Measurements from ENCODE around the gene ANO6. TPM values are rescaled to one million over a fixed set of nuclear protein-coding genes. Genes with fewer than 3 reads are reported as not detected.

Gene ANO6
- total RNA-seq, 2 donors from 2014 or later, result 13.2 to 21.2 TPM

- intact Hi-C loops (cut with DNase I), result no loop called here
These were observed 127.6 kb downstream of the ANO6 start for GRCh38 chr12:45343269-45344051.

GRCh38 chr12:45348311-45348710, 132.4 kb downstream of the ANO6 start:
- Histone ChIP-seq H3K9me3 (no peaks in the 10 kb centered on the region), H3K4me3 (no peak overlapping the region), H3K27me3 (no peaks in the 10 kb centered on the region), H3K27ac (no peak overlapping the region), H3K4me1 (no peaks in the 10 kb centered on the region), H3K9ac (ENCODE audit: low read depth in 2 of 2, low read length in 2 of 2) (no peak overlapping the region), H3K36me3 (no peaks in the 10 kb centered on the region)
- TF ChIP-seq CTCF (IDR thresholded peaks at IDR 0.05), result no peak
- intact Hi-C loops (cut with DNase I), result no loop called here
- no peak for DNase-seq

More at GRCh38 chr12:45343269-45344051, 127.6 kb downstream of the ANO6 start:
- DNase-seq, result no peak
- H3K4me1 ChIP-seq, result no peaks in the 10 kb centered on the region
- H3K27me3 ChIP-seq, result no peaks in the 10 kb centered on the region
- TF ChIP-seq CTCF (IDR thresholded peaks at IDR 0.05), result no peak
- H3K27ac ChIP-seq, result no peak overlapping the region
- no peaks in the 10 kb centered on the region for H3K36me3 ChIP-seq
- H3K9ac ChIP-seq (ENCODE audit: low read depth in 2 of 2, low read length in 2 of 2), result no peak overlapping the region
- H3K9me3 ChIP-seq, result no peaks in the 10 kb centered on the region
- no peak overlapping the region for H3K4me3 ChIP-seq

- H3K36me3 ChIP-seq, result no peaks in the 10 kb centered on the region
- no peak overlapping the region for H3K4me3 ChIP-seq
- intact Hi-C loops (cut with DNase I), result no loop called here
- no peak for DNase-seq
- no peaks in the 10 kb centered on the region for H3K27me3 ChIP-seq
- H3K4me1 ChIP-seq, result no peaks in the 10 kb centered on the region
- TF ChIP-seq CTCF (IDR thresholded peaks at IDR 0.05), result no peak
- no peak overlapping the region for H3K9ac ChIP-seq (ENCODE audit: low read depth in 2 of 2, low read length in 2 of 2)
- H3K27ac ChIP-seq, result no peak overlapping the region
- no peaks in the 10 kb centered on the region for H3K9me3 ChIP-seq
These were observed 133.1 kb downstream of the ANO6 start for GRCh38 chr12:45348986-45349385.

- no peak overlapping the region for H3K27ac ChIP-seq
- H3K36me3 ChIP-seq, result no peaks in the 10 kb centered on the region
- intact Hi-C loops (cut with DNase I), result no loop called here
- H3K4me3 ChIP-seq, result no peak overlapping the region
- no peaks in the 10 kb centered on the region for H3K27me3 ChIP-seq
- H3K4me1 ChIP-seq, result no peaks in the 10 kb centered on the region
- DNase-seq, result no peak
- no peak overlapping the region for H3K9ac ChIP-seq (ENCODE audit: low read depth in 2 of 2, low read length in 2 of 2)
- no peaks in the 10 kb centered on the region for H3K9me3 ChIP-seq
- no peak for TF ChIP-seq CTCF (IDR thresholded peaks at IDR 0.05)
These were observed 134.0 kb downstream of the ANO6 start for GRCh38 chr12:45349916-45350315.

- no peaks in the 10 kb centered on the region for H3K27me3 ChIP-seq
These were observed 135.0 kb downstream of the ANO6 start for GRCh38 chr12:45350861-45351260.

More at GRCh38 chr12:45350861-45351260, 135.0 kb downstream of the ANO6 start:
- no peak for TF ChIP-seq CTCF (IDR thresholded peaks at IDR 0.05)
- Histone ChIP-seq H3K9ac (ENCODE audit: low read depth in 2 of 2, low read length in 2 of 2) (no peak overlapping the region), H3K27ac (no peak overlapping the region), H3K4me1 (no peaks in the 10 kb centered on the region), H3K9me3 (no peaks in the 10 kb centered on the region), H3K36me3 (no peaks in the 10 kb centered on the region), H3K4me3 (no peak overlapping the region)
- no peak for DNase-seq
- intact Hi-C loops (cut with DNase I), result no loop called here
